ENCODE measurements around the gene KCNG3. TPM values are rescaled to one million over a fixed set of nuclear protein-coding genes. Genes with fewer than 3 reads are reported as not detected.
A peak's percentile ranks its signal among the peaks of the same experiment; 100 is the strongest.

Gene KCNG3
- total and polyA plus RNA-seq, 2 donors from 2014 or later: 0.19 to 0.88 TPM

GRCh38 chr2:42438685-42439084 is 55.1 kb downstream of the KCNG3 start:
- DNase-seq (no peak), FAIRE-seq (no peak)
- no peak for TF ChIP-seq CTCF (IDR thresholded peaks at IDR 0.05; ENCODE audit: borderline replicate concordance, extremely low read depth, insufficient read depth)
- H3K4me3 ChIP-seq (ENCODE audit: low read length in 3 of 3): no peak overlapping the region
- H3K27ac ChIP-seq (ENCODE audit: low read depth in 2 of 2, low read length in 2 of 2): no peak overlapping the region
- no peak overlapping the region for H3K9ac ChIP-seq (ENCODE audit: low read length in 3 of 3)
- H3K36me3 ChIP-seq (ENCODE audit: control insufficient read depth in 2 of 3, insufficient read depth in 3 of 3, low read length in 3 of 3): no peaks in the 10 kb centered on the region
- no peaks in the 10 kb centered on the region for H3K27me3 ChIP-seq (ENCODE audit: control insufficient read depth, insufficient read depth, low read length)
- intact Hi-C loops (cut with DNase I): no loop called here
- H3K9me3 ChIP-seq (ENCODE audit: control insufficient read depth in 2 of 3, insufficient read depth in 1 of 3, low read length in 3 of 3): no peaks in the 10 kb centered on the region
- no peaks in the 10 kb centered on the region for H3K4me1 ChIP-seq (ENCODE audit: control insufficient read depth in 2 of 3, insufficient read depth in 2 of 3, low read depth in 1 of 3, low read length in 3 of 3)

GRCh38 chr2:42436370-42436769 is 57.4 kb downstream of the KCNG3 start:
- TF ChIP-seq CTCF (IDR thresholded peaks at IDR 0.05; ENCODE audit: borderline replicate concordance, extremely low read depth, insufficient read depth): no peak
- Histone ChIP-seq H3K9me3 (ENCODE audit: control insufficient read depth in 2 of 3, insufficient read depth in 1 of 3, low read length in 3 of 3) (no peaks in the 10 kb centered on the region), H3K27ac (ENCODE audit: low read depth in 2 of 2, low read length in 2 of 2) (no peak overlapping the region), H3K9ac (ENCODE audit: low read length in 3 of 3) (no peak overlapping the region), H3K27me3 (ENCODE audit: control insufficient read depth, insufficient read depth, low read length) (no peaks in the 10 kb centered on the region), H3K36me3 (ENCODE audit: control insufficient read depth in 2 of 3, insufficient read depth in 3 of 3, low read length in 3 of 3) (no peaks in the 10 kb centered on the region), H3K4me3 (ENCODE audit: low read length in 3 of 3) (no peak overlapping the region), H3K4me1 (ENCODE audit: control insufficient read depth in 2 of 3, insufficient read depth in 2 of 3, low read depth in 1 of 3, low read length in 3 of 3) (no peaks in the 10 kb centered on the region)
- FAIRE-seq (no peak), DNase-seq (no peak)
- intact Hi-C loops (cut with DNase I): no loop called here

- H3K9me3 ChIP-seq (ENCODE audit: control insufficient read depth in 2 of 3, insufficient read depth in 1 of 3, low read length in 3 of 3): no peaks in the 10 kb centered on the region
- H3K27ac ChIP-seq (ENCODE audit: low read depth in 2 of 2, low read length in 2 of 2): no peak overlapping the region
- no peaks in the 10 kb centered on the region for H3K27me3 ChIP-seq (ENCODE audit: control insufficient read depth, insufficient read depth, low read length)
- intact Hi-C loops (cut with DNase I): no loop called here
- no peaks in the 10 kb centered on the region for H3K36me3 ChIP-seq (ENCODE audit: control insufficient read depth in 2 of 3, insufficient read depth in 3 of 3, low read length in 3 of 3)
- H3K4me1 ChIP-seq (ENCODE audit: control insufficient read depth in 2 of 3, insufficient read depth in 2 of 3, low read depth in 1 of 3, low read length in 3 of 3): no peaks in the 10 kb centered on the region
- FAIRE-seq: peak; percentile 45
- no peak overlapping the region for H3K4me3 ChIP-seq (ENCODE audit: low read length in 3 of 3)
- TF ChIP-seq CTCF (IDR thresholded peaks at IDR 0.05; ENCODE audit: borderline replicate concordance, extremely low read depth, insufficient read depth): no peak
- no peak for DNase-seq
- H3K9ac ChIP-seq (ENCODE audit: low read length in 3 of 3): no peak overlapping the region
Observed at GRCh38 chr2:42435628-42436027, 58.2 kb downstream of the KCNG3 start.

- H3K36me3 ChIP-seq (ENCODE audit: control insufficient read depth in 2 of 3, insufficient read depth in 3 of 3, low read length in 3 of 3): no peaks in the 10 kb centered on the region
- intact Hi-C loops (cut with DNase I): no loop called here
Observed at GRCh38 chr2:42430188-42430587, 63.6 kb downstream of the KCNG3 start.

More at GRCh38 chr2:42430188-42430587, 63.6 kb downstream of the KCNG3 start:
- Histone ChIP-seq H3K4me1 (ENCODE audit: control insufficient read depth in 2 of 3, insufficient read depth in 2 of 3, low read depth in 1 of 3, low read length in 3 of 3) (no peaks in the 10 kb centered on the region), H3K9ac (ENCODE audit: low read length in 3 of 3) (no peak overlapping the region), H3K9me3 (ENCODE audit: control insufficient read depth in 2 of 3, insufficient read depth in 1 of 3, low read length in 3 of 3) (no peaks in the 10 kb centered on the region), H3K27ac (ENCODE audit: low read depth in 2 of 2, low read length in 2 of 2) (no peak overlapping the region), H3K4me3 (ENCODE audit: low read length in 3 of 3) (no peak overlapping the region), H3K27me3 (ENCODE audit: control insufficient read depth, insufficient read depth, low read length) (no peaks in the 10 kb centered on the region)
- no peak for TF ChIP-seq CTCF (IDR thresholded peaks at IDR 0.05; ENCODE audit: borderline replicate concordance, extremely low read depth, insufficient read depth)
- DNase-seq (no peak), FAIRE-seq (no peak)

Measured in kidney (tissue), 14 donors.